Measurements from ENCODE around the gene SLC7A1.

Gene SLC7A1

DNA sequence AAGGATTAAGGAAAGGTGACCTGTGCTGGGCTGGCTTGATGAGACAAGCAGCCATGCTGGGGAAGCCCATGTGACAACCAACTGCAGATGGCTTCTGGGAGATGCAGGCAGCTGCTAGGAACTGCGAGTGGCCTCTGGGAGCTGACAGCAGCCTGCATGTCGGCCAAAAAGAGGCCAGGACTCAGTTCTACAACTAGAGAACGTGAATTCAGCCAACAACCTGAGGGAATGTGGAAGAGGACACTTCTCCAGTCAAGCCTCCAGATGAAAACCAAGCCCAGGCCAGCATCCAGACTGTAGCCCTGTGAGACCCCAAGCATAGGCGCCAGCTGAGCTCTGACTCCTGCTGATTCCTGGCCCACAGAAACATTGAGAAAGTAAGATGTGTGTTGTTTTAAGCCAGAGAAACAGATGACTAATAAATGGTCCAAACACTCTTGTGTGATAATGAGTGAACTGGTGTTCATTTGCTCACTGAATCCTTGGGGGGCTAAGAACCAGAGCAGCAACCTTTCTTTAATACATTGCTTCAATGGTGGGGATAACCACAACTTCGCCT, 45.0 kb downstream of the SLC7A1 start:
- DNase-seq = no peak

DNA sequence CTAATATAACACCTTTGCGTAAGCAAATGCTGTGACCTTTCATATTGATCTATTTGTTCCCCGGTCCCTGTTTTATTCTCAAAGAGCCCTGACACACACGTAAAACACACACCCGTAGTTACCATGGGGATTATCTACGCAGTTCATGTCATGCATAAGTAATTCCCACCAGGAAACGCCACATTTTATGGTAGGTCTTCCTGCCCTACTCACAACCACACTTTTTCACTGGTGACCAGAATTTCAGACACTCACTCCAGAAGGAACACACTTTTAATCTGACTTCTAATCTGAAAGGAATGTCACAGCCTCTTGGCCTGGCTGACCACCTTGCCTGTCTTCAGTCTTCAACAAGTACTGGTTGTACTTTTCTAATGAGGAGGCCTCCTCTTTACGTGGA, 46.8 kb downstream of the SLC7A1 start:
- DNase-seq = no peak

DNA sequence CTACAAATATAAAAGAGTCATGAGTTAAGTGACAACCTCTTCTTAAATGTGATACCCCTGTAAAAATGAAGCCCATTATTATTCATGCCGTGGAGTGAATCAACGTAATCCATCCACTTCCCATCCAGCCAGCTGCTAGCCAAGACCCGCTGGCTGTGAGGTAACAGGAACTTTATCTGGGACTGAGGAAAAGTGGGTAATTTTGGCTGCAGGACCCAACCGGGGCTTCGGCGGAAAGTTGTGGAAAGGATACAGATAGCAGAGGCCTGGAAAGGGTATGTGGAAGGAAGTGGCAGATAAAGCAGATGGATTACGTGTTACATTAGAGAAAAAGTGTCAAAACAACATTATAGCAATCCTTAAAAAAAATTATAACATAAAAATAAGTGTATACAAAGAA, 48.3 kb downstream of the SLC7A1 start:
- no peak for DNase-seq

DNA sequence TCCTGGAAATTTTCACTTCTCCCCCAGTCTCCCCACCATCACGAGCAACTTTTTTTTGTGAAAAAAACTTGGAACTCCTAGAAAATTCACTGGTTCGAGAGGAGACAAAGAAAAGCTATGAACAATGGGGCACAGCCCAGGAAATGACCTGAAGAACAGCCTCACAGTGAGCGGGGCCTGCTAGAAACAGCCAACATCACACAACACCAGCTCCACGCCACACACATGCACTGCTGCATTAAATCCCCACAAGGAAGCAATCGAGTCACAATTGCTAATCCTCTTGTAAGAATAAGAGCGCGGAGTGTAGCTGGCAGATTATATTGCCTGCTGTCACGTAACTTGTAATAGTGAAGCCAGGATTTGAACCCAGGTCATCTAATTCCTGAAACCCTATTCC, 48.8 kb downstream of the SLC7A1 start:
- DNase-seq = no peak

DNA sequence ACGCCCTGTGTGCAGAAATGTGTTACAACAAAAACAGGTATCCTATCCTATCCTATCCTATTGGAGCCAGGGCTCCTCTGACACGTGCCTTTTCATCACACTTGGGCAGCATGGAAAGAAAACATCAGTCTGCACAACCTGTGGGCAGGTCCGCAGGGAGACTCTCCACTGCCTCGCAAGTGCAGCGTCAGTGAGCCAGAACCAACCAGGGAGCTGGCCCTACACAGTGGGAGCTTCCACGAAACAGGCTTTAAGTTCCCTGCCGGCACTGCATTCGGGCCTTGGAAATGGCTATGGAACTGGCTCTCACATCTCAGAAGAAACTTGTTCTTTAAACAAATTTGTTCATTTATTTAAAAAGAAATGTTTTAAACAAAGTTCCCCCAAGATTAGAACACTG, 49.5 kb downstream of the SLC7A1 start:
- no peak for DNase-seq

DNA sequence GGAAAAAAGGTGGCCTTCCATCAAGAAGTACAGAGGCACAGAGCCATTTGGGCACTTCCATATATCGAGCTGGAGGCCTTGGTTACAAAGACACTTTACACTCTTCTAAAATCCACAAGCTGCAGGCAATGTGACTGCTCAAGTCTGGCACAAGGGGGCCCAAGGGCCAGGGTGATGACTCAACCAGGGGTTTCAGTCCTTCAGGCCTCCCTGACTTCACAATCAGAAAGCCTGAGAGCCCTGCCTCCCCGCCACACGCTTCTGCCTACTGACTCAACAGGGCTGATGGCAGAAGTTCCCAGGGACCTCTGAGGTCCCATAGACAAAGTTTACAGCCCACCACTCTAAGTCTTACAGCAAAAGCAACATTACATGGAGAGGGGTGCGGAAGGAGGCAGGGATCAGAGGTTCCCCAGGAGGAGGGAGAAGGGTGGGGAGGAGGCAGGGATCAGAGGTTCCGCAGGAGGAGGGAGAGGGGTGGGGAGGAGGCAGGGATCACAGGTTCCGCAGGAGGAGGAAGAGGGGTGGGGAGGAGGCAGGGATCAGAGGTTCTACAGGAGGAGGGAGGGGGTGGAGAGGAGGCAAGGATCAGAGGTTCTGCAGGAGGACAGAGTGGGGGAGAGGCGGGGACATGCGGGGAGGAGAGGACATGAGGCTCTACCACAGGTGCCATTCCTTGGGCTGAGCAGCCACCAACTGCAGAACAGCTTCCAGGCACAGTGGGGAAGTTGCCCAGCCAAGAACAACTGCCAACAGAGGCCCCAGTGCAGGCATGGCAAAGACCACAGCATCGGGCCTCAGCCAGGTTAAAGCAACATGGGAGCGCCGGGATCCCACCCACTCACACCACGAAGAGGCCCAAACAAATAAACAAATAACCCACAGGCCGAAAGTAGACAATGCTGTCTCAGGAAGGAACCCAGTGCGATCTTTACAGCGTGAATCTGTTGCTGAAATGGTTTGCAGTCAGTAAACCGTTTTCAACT, 52.0 kb downstream of the SLC7A1 start:
- no peak for DNase-seq

DNA sequence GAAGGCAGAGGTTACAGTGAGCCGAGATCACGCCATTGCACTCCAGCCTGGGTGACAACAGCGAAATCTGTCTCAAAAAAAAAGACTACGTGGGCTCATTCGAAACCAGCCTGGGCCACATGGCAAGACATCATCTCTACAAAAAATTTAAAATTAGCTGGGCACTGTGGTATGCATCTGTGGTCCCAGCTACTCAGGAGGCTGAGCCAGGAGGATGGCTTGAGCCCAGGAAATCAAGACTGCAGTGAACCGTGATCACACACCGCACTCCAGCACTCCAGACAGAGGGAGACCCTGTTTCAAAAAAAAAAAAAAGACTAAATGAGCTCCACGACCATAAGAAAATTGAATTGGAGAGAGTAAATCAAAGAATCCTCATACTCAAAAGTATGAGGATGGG, 53.1 kb downstream of the SLC7A1 start:
- DNase-seq = no peak

DNA sequence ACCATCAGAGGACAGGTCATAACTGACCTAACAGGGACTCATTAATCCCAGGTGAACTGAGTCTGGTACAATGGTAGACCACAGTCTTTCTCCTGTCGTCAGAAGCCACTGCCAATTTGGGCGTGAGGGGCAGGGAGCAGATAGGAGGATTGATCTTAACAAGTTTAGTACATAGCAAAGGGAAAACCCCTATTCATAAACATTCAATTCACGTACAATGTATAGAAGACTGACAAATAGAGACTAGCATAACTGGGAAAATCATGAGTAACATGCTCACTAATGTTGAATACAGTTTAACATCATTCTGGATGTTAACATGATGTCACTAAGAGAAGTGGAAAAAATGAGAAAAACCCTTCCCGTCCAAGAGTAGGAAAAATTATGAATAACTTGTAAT, 54.1 kb downstream of the SLC7A1 start:
- no peak for DNase-seq

DNA sequence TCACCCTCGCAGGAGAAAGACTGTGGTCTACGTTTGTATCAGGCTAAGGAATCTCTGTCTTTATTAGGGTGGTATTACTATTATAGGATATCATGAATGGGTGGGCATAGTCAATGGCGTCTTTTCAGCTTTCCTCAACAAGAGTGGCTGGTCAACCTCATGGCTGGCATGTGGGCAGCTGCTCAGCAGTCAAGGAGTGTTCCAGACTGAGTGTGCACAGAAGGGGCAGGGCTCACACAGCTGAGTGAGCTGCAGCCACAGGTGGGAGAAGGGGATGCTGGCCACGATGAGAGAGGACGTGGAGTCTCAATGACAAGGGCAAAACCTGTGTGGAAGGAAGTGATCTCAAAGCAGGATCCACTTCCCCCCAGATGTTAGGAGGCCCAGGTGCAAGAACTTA, 54.7 kb downstream of the SLC7A1 start:
- no peak for DNase-seq

DNA sequence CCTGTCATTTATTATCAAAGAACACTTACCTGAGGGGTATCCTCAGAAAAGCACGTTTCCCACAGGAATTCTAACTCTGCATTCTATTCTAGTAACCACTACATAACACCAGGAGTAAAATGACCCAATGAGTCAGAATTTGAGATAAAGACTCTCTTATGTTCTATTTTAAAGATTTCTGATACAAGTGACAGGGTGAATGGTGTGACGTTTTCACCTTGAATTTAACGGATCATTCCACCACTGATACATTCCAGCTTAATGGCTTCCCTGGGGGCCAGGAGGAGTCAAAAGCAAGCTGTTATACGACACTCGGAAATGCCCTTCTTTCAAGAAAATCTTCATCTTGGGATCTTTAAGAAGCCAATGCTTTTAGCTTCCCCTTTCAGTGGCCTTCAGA, 55.2 kb downstream of the SLC7A1 start:
- no peak for DNase-seq

DNA sequence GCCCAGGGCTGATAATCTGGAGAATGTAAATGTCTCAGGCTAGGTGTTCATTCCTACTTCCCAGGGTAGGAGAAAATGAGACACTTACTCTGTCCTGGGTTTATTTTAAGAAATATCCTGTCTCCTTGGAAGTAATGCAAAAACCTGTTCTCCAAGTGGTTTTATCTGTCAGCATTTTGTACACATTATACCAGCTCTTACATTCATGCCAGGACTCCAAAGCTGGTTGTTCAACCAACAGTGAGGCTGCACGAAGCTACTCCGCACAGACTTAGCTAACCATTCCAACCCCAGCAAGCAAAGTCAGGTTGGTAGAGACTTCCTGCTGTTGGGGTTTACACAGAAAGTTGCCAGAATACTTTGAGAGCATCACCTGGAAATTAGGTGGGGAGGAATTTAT, 55.6 kb downstream of the SLC7A1 start:
- DNase-seq = no peak

DNA sequence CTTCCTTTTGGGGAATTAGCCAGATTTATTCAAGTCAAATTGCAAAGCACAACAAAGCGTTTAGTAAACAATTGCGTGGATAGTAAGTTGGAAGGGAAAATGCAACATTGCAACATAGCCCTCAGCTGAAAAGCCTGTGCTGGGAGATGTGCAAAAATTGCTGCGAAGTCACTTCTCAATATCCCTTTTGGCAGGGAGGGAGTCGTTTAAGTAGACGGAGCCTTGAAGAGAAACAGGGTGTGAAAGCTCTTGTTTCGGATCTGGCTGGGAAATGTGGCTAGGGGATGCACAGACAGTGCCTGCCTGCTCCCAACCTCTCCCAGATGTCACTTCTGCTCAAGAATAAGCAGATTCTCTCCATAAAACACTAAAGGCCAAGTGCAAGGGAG, 56.8 kb downstream of the SLC7A1 start:
- DNase-seq = no peak

DNA sequence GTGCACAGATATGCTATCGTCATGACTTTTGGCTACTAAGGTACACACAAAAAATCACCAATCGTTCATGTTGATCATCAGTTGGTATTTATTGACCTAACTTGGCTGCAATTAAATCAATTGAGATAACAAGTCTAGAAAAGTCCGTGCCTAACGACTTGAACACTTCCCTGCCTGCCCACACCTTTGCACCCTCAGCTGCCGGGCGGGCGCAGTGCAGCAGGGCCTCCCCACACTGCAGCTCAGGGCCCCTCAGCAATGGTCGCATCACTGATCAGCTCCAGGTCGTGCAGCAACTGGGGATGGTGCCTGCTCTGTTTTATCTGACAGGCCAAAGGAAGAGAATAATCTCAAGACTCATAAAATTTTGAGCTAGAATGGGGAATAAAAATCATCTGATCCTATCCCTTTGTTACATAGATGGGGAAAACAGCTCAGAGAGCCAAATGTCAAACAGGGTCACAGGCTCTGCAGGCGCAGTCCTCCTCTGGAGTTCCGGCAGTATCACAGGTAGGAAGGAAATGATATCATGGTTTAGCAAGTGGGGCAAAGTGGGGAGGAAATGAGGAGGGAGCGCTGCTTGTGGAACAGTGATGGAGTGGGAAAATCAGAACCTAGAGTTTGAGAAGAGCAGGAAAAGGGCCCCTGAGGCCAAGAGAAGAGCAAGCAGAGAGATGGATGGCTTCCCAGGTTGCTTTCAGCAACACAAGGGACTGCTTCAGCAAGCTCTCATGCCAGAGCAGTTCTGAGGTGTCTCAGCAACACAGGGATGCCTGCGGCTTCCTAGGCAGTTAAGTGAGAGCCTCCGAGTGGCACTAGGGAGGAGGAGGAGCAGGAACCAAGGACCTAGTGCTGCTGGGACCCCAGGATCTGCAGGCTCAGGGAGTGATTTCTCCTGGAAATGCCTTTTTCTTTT, 57.5 kb downstream of the SLC7A1 start:
- no peak for DNase-seq

DNA sequence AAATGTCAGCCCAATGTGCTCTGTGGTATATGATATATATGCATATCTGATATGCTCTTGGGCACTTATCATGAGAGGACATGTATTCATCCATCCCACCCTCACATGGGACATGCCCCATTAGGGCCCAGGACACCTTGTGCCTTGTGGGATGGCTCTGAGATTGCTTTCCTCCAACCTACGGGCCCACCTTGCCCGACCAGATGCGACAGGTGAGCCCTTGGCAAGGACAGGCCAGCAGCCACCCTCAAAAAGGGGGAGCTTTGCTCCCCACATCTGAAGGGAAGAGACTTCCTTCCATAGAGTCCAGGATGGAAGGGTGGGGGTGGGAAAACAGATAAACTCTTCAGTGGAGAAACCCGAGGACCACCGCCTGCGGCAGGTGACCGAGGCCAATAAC, 58.6 kb downstream of the SLC7A1 start:
- DNase-seq = no peak

DNA sequence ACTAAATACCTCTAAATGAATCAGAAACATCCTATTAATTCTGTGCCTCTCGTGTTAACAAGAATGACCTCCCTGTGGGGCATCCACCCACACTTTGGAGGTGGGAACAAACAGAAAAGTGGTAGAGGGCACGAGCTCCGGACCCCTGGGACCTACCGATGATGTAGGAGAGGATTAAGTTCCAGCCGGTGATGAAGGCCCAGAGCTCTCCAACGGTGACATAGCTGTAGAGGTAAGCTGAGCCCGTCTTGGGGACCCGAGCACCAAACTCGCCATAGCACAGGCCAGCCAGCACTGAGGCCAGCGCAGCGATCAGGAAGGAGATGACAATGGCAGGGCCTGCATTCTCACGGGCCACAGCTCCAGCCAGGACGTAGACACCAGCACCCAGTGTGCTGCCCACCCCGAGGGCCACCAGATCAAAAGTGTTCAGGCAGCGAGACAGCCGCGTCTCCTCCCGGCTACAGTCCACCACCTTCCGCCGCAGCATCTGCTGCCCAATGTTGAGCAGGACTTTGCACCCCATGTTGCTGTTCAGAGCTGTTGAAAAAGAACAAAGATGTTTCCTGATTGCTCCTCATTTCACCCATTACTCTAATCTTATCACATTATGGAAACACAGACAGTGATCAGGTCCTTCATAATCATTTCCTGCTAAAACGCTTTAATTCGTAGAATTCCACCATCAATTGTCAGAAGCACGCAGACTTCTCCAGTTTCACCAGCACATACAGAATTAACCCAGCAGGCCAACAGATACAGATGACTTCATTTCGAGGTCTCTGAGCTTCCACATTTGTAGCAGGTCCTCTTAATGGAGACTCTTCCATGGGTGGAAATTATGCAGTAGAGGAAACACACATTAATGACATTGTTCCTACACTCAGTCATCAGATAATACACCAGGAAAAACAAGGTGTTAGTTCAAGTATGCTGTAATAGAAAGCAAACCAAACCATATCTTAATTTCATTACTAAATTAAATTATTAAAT, 59.5 kb downstream of the SLC7A1 start:
- no peak for DNase-seq

DNA sequence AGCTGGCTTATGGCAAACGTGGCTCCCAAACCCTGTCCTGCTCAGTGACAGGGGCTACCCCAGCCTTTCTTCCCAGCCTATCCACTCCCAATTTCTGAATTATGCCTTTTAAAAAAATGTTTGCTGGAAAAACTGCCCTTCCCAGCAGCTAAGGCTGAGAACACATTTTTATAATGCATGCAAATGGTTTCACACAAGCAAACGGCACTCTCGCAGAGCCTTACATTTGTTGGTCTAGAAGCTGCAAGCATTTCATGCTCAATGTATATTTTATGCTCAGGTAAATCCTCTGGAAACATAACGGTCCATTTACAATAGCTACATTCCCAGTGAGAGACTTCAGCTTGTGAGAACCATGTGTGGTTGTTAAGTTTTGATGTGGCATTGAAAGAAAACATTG, 61.4 kb downstream of the SLC7A1 start:
- no peak for DNase-seq

DNA sequence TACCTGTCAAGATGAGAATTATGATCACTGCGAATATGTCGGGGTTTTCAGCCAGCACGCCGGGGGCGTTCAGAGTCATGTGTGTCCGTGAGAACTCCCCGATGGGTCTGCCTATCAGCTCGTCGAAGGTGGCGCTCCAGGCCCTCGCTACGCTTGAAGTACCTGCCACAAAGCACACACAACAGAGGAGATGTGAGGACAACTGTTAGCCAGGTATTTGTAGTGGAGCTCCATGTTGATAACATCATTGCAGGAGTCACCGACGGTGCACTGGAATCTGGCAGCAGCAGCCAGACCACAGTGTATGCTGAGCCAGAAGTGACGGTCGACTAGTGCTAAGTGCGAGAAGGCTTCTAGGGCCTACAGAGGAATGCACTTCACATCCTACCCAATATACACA, 62.7 kb downstream of the SLC7A1 start:
- DNase-seq = no peak

DNA sequence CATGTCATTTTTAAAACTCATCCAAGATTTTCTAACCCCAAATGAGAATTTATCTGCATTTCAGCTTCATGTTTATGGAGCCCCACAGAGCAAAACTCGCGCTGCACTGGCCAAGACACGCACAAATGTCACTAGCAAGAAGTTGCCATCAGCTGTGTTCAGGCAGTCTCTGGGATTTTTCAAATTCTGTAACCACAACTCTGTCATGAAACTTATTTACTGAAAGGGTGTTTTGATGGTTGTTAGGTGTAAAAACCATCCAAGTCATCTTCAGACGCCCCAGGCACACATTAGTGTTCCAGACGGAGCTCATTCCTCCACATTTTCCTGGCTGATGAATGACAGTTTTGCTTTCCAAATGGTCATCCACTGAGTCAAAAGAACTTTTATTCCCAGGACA, 63.4 kb downstream of the SLC7A1 start:
- DNase-seq = no peak

DNA sequence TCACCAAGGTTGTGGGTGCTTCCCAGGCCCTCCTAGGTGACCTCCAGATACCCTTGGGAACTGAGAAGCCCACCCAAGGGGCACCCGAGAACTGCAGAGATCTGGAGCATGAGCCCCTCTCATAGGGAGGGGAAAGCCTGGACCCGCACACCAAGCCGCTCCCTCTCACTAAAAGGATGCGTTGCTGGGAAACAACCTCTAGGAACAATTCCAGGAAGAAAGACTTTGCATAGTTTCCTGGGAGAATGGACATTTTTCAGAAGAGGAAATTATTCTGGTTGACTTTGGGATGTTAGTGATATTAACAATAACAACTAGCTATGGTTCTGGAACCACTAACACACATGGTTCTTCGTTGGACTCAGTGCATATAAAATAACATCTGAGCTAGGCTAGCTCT, 64.6 kb downstream of the SLC7A1 start:
- DNase-seq = no peak

DNA sequence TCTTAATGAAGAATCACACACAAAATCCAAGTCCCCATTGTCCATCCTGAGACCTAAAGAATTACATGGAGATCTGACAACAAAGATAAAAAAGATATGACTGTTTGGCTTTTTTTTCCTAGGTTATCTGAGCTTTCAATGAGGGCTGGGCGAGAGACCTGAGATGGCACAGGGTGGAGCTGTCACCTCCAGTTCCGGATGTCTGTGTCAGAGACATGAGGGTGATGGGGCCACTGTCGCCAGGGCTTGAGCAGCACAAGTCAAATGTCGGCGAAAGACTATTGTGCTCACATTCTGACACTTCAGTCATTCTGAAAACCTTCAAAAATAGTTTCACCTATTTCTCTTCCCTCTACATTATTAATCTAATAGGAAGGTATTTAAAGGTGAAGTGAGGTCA, 65.7 kb downstream of the SLC7A1 start:
- DNase-seq = no peak

DNA sequence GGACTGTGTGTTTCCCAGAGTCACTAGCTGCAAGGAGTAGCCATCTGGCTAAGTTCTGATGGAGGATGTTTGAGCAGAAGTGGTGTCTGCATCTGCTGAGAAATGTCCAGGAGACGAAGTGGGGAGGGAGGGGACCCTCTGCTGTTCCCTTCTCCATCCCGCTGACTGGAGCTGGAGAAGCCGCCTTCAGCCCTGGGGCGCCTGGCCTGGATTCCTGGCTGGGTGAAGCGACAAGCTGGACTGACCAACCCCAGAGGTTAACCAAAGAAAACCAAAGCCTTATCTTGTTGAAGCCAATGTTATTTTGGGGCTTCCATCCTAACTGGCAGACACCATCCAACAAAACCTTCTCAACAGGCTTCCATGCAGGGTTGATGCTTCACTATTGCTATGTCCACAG, 67.6 kb downstream of the SLC7A1 start:
- DNase-seq = no peak

DNA sequence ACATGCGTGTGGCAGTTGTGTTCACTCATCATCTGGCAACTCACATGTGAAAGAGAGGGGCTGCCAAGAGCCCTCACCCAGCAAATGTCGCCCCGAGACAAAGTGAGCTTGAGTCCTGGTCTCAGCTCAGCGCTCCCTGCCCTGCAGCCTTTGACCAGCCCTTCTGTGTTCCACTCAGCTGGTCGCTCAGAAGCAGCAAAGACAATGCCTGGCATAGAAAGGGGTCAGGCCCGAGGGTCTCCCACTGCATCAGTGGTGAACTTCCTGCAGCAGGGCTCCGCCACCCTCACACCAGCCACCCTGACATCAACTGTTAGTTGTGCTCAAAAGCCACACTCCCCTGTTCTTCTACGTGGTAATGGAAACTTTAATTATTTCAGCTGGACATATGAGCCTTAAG, 68.0 kb downstream of the SLC7A1 start:
- no peak for DNase-seq
